Progenitor cell of endocrine pancreas (in vitro differentiated cells): Measurements from ENCODE around the gene ST6GALNAC4. TPM values are rescaled to one million over a fixed set of nuclear protein-coding genes. Genes with fewer than 3 reads are reported as not detected.

Experiments
- DNase-seq: peaks from one replicate; pipeline ENCODE4 v3.0.0; 2021; ENCODE audit warnings: low spot score; ENCODE audit not compliant: unreplicated experiment
- H3K27ac Mint-ChIP-seq: 2 replicates; pipeline ENCODE4 v1.8.0; 2021; ENCODE audit warnings: mild to moderate bottlenecking, moderate library complexity, mixed read lengths
- H3K27me3 Mint-ChIP-seq: 2 replicates; pipeline ENCODE4 v1.8.0; 2021; ENCODE audit warnings: mixed read lengths
- H3K36me3 Mint-ChIP-seq: 2 replicates; pipeline ENCODE4 v1.8.0; 2022; ENCODE audit warnings: mixed read lengths; ENCODE audit not compliant: insufficient read depth
- H3K4me1 Mint-ChIP-seq: 2 replicates; pipeline ENCODE4 v1.8.0; 2021; ENCODE audit warnings: low read depth, mixed read lengths
- H3K4me3 Mint-ChIP-seq: 2 replicates; pipeline ENCODE4 v1.8.0; 2021; ENCODE audit warnings: low read depth, mild to moderate bottlenecking, moderate library complexity, mixed read lengths
- H3K9me3 Mint-ChIP-seq: 2 replicates; pipeline ENCODE4 v1.8.0; 2021; ENCODE audit warnings: low read depth, mixed read lengths
- CTCF ChIP-seq: fragments of 200-600 bp; sonication (generic); IDR thresholded peaks from one replicate; pipeline ENCODE4 v1.5.0; 2021; ENCODE audit warnings: antibody characterized with exemption, mild to moderate bottlenecking; ENCODE audit not compliant: unreplicated experiment
- total RNA-seq: library from RNA; stranded (reverse); gene quantifications from 2 replicates; pipeline ENCODE4 v1.2.1, GENCODE V29; 2021

The ST6GALNAC4 gene
- total RNA-seq, 1 donor from 2014 or later, result 7.7 TPM

DNA sequence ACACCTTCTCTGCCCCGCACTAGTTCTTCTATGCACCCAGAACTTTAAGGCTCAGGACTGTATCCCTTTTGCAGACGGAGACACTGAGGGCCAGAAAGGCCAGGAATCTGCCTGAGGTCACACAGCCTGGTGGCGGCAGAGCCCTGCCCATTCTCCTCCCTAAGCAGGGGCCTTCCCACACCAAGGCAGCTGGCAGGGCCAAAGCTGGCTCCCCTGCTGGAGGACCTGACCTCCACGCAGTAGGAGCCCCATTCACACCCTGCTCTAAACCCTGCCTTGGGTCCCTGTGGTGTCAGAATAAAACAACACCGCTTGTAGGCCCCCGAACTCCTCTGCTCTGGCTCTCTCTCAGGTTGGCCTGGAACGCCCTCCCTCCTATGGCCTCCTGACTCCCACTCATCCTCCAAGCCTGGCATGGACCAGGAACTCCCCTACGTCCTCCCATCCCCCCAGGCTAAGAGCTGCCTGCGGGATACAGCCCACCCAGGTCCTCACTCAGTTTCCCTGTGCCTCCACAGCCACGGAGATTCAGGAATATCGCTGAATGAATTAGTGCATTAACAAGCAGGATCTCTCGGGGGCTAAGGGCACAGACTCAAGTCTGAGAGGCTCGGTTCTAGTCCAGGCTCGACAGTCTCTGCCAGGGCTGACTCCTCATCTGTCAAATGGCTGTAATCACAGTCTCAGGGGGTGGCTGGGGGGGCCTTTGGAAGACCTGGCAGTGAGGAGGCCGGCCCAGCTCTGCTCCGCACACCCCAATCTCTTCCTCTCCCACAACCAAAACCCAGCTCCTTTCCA is 20.2 kb downstream of the ST6GALNAC4 start:
- peaks cover 4% of the 10 kb centered on the region for H3K9me3 Mint-ChIP-seq
- no peak for DNase-seq
- TF ChIP-seq CTCF, result no peak

GRCh38 chr9:127895811-127896210 is 21.0 kb downstream of the ST6GALNAC4 start:
- H3K27me3 Mint-ChIP-seq, result no peaks in the 10 kb centered on the region
- peaks cover 13% of the 10 kb centered on the region for H3K4me1 Mint-ChIP-seq
- no peak for DNase-seq
- no peak overlapping the region for H3K4me3 Mint-ChIP-seq
- peaks cover 43% of the 10 kb centered on the region for H3K36me3 Mint-ChIP-seq
- H3K27ac Mint-ChIP-seq, result no peak overlapping the region
- peaks cover 4% of the 10 kb centered on the region for H3K9me3 Mint-ChIP-seq
- no peak for TF ChIP-seq CTCF

More for the DNA sequence above, 20.2 kb downstream of the ST6GALNAC4 start:
- Mint-ChIP-seq H3K27ac (peak overlapping the region; percentile 86), H3K4me1 (peaks cover 14% of the 10 kb centered on the region), H3K27me3 (no peaks in the 10 kb centered on the region), H3K4me3 (peak overlapping the region; percentile 51), H3K36me3 (peaks cover 40% of the 10 kb centered on the region)

DNA sequence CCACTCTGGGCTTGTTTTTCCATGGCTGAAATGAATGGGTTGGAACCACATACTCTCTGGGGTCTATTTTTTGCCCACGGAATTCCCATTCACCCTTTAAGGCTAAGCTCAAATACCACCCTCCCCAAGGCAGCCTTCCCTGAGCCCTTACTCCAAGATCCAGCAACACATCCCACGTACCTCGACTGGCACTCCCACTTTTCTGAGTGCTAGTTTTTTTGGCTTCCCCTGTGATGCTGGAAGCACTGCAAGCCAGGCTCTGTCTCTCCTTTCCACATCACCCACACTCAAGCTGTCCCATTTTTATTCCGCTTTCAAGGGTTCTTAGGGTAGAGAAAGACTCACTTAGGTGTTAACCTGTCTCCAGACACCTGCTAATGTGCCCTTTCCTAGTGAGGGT is 23.4 kb downstream of the ST6GALNAC4 start:
- Mint-ChIP-seq H3K9me3 (peaks cover 4% of the 10 kb centered on the region), H3K36me3 (peaks cover 44% of the 10 kb centered on the region), H3K4me3 (no peak overlapping the region), H3K27ac (no peak overlapping the region), H3K27me3 (no peaks in the 10 kb centered on the region), H3K4me1 (peaks cover 9% of the 10 kb centered on the region)
- no peak for TF ChIP-seq CTCF
- DNase-seq, result no peak

DNA sequence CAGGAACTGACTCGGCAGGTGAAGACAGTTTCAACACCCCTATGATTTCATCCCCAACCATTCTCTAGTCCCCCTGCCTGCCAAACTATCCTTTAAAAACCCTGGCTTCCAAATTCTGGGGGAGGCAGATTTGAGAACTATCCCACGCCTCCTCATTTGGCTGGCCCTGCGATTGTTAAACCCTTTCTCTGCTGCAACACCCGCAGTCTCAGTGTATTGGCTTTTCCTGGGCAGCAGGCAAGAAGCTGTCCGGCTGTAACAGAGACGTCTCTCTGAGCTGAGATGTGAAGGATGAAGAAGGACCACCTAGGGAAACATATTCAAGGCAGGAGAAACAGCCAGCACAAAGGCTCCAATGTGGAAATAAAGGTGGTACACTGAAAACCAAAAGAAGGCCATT is 24.0 kb downstream of the ST6GALNAC4 start:
- DNase-seq, result no peak
- peaks cover 45% of the 10 kb centered on the region for H3K36me3 Mint-ChIP-seq
- no peaks in the 10 kb centered on the region for H3K27me3 Mint-ChIP-seq
- no peak overlapping the region for H3K4me3 Mint-ChIP-seq
- peaks cover 4% of the 10 kb centered on the region for H3K9me3 Mint-ChIP-seq
- H3K27ac Mint-ChIP-seq, result no peak overlapping the region
- TF ChIP-seq CTCF, result no peak
- H3K4me1 Mint-ChIP-seq, result peaks cover 8% of the 10 kb centered on the region

GRCh38 chr9:127890053-127890452 is 26.8 kb downstream of the ST6GALNAC4 start:
- Mint-ChIP-seq H3K9me3 (peaks cover 4% of the 10 kb centered on the region), H3K36me3 (peaks cover 39% of the 10 kb centered on the region), H3K4me1 (no peaks in the 10 kb centered on the region), H3K27me3 (no peaks in the 10 kb centered on the region), H3K27ac (no peak overlapping the region), H3K4me3 (no peak overlapping the region)
- no peak for TF ChIP-seq CTCF
- no peak for DNase-seq
